ENCODE data around the gene RAN. TPM values are rescaled to one million over a fixed set of nuclear protein-coding genes. Genes with fewer than 3 reads are reported as not detected.

RAN gene
- total and polyA plus RNA-seq, 9 of the 15 experiments (the other 6 are each of a cell fraction or from before 2014, with no cell fraction given): 1,687 to 3,820 (median 2,300) TPM

DNA sequence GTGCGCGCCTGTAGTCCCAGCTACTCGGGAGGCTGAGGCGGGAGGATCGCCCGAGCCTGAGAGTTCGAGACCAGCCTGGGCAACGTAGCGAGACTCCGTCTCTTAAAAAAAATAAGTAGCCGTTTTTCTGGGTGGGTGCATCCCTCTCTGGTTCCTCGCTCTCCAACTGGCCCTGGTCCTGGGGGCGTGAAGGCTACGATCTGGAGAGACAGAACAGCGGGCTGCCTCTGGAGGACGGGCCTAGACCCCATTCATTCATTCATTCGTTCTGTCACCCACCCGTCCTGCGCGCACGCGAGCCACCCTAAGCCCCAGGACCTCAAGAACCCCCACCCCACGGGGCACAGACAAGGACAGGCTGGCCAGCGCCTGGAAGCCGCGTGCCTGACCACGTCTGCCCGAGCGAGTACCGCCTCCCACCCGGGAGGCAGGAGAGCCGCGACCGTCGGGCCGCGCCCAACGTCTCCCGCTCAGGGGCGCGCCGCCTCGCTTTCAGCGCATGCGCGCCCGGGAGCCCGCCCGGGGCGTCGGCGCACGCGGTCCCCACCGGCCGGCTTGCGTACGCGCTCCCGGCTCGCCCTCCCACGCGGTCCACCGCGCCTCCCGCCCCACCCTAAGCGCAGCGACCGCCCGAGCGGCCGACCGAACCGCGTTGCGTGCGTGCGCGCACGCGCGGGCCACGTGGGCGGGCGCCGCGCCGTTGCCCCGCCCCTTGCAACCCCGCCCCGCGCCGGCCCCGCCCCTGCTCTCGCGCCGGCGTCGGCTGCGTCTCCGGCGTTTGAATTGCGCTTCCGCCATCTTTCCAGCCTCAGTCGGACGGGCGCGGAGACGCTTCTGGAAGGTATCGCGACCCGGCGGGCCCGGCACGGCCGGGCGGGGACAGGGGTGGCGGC, at the start of gene RAN (continued):
- no peak for TF ChIP-seq COPS2 (conservative IDR thresholded peaks at IDR 0.05)
- peak; percentile 38; the same call in 1 of the 2 replicates for TF ChIP-seq DPF2 (IDR thresholded peaks at IDR 0.05)
- TF ChIP-seq MEIS2 (IDR thresholded peaks at IDR 0.05; ENCODE audit: partially characterized antibody): peak; percentile 81
- TF ChIP-seq ZNF311 (CRISPR knock-in tag; IDR thresholded peaks at IDR 0.05): no peak
- peak; percentile 15 for TF ChIP-seq PRPF4 (IDR thresholded peaks at IDR 0.05; ENCODE audit: insufficient read depth, low read depth, low read length, poor library complexity, severe bottlenecking)
- no peak; a peak in 2 of 4 replicates for TF ChIP-seq RCOR1 (IDR thresholded peaks at IDR 0.05; ENCODE audit: borderline replicate concordance in 1 of 2, low read depth in 2 of 2, low read length in 2 of 2)
- no peak for TF ChIP-seq ZNF561 (CRISPR knock-in tag; conservative IDR thresholded peaks at IDR 0.05)
- TF ChIP-seq, protein P1, sequence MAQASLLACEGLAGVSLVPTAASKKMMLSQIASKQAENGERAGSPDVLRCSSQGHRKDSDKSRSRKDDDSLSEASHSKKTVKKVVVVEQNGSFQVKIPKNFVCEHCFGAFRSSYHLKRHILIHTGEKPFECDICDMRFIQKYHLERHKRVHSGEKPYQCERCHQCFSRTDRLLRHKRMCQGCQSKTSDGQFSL (CRISPR knock-in tag; IDR thresholded peaks at IDR 0.05): no peak
- TF ChIP-seq, protein P1 (tag; IDR thresholded peaks at IDR 0.05): no peak
- no peak for TF ChIP-seq ZNF318 (IDR thresholded peaks at IDR 0.05; ENCODE audit: borderline replicate concordance in 1 of 2, low read depth in 1 of 2)
- TF ChIP-seq PHF20 (IDR thresholded peaks at IDR 0.05; ENCODE audit: partially characterized antibody): no peak
- TF ChIP-seq KLF1 (tag; IDR thresholded peaks at IDR 0.05): peak; percentile 67
- no peak for TF ChIP-seq HSF4 (CRISPR knock-in tag; IDR thresholded peaks at IDR 0.05; ENCODE audit: borderline replicate concordance)
- TF ChIP-seq ATF1 (CRISPR knock-in tag; IDR thresholded peaks at IDR 0.05): no peak
- TF ChIP-seq ATF1 (tag; IDR thresholded peaks at IDR 0.05): no peak
- no peak for TF ChIP-seq MEF2A (IDR thresholded peaks at IDR 0.05; ENCODE audit: control insufficient read depth, low read depth, low read length)

Data from K562 (cell line).